Measurements from ENCODE around the gene CSNK1G3.
A peak's percentile ranks its signal among the peaks of the same experiment; 100 is the strongest.

The CSNK1G3 gene

GRCh38 chr5:123520677-123521247 is 8.8 kb downstream of the CSNK1G3 start:
- POLR2A ChIA-PET = no interaction called here
- no peak for TF ChIP-seq CTCF (IDR thresholded peaks at IDR 0.05; ENCODE audit: control extremely low read depth, extremely low read depth, low read depth, missing control alignments)

GRCh38 chr5:123524146-123524545 is 12.2 kb downstream of the CSNK1G3 start:
- ChIA-PET CTCF (no interaction called here), POLR2A (no interaction called here)
- no peak for TF ChIP-seq CTCF (IDR thresholded peaks at IDR 0.05; ENCODE audit: control extremely low read depth, extremely low read depth, low read depth, missing control alignments)
- DNase-seq (ENCODE audit: extremely low spot score) = no peak

More at GRCh38 chr5:123520677-123521247, 8.8 kb downstream of the CSNK1G3 start:
- DNase-seq (ENCODE audit: extremely low spot score) = peak; percentile 26
- CTCF ChIA-PET = interaction anchor here (1.8 kb wide), 1 partner anchor 10 kb away, joined by 5 read pairs; no protein-coding TSS in a partner anchor

- CTCF ChIA-PET = interaction anchor here (1.3 to 2.4 kb wide), 2 partner anchors 11 to 31 kb away, joined by 3 to 7 read pairs; no protein-coding TSS in a partner anchor
These were observed 15.2 kb downstream of the CSNK1G3 start for GRCh38 chr5:123527190-123527589.

GRCh38 chr5:123528065-123528464 is 16.1 kb downstream of the CSNK1G3 start:
- no peak for TF ChIP-seq CTCF (IDR thresholded peaks at IDR 0.05; ENCODE audit: control extremely low read depth, extremely low read depth, low read depth, missing control alignments)
- ChIA-PET POLR2A (no interaction called here), CTCF (interaction anchor here (1.2 to 2.4 kb wide), 3 partner anchors 10 to 13 kb away, joined by 3 to 7 read pairs (median 4); no protein-coding TSS in a partner anchor)
- no peak for DNase-seq (ENCODE audit: extremely low spot score)

More at GRCh38 chr5:123527190-123527589, 15.2 kb downstream of the CSNK1G3 start:
- TF ChIP-seq CTCF (IDR thresholded peaks at IDR 0.05; ENCODE audit: control extremely low read depth, extremely low read depth, low read depth, missing control alignments) = no peak
- no peak for DNase-seq (ENCODE audit: extremely low spot score)
- POLR2A ChIA-PET = no interaction called here

GRCh38 chr5:123528878-123529277 is 16.9 kb downstream of the CSNK1G3 start:
- ChIA-PET CTCF (interaction anchor here (0.7 to 2.4 kb wide), 4 partner anchors 8 to 14 kb away, joined by 3 to 7 read pairs (median 4); no protein-coding TSS in a partner anchor), POLR2A (no interaction called here)
- DNase-seq (ENCODE audit: extremely low spot score) = no peak
- TF ChIP-seq CTCF (IDR thresholded peaks at IDR 0.05; ENCODE audit: control extremely low read depth, extremely low read depth, low read depth, missing control alignments) = no peak

- no peak for DNase-seq (ENCODE audit: extremely low spot score)
- CTCF ChIA-PET = interaction anchor here (1.0 to 1.3 kb wide), 2 partner anchors 9 to 16 kb away, joined by 4 to 5 read pairs; no protein-coding TSS in a partner anchor
- POLR2A ChIA-PET = no interaction called here
- TF ChIP-seq CTCF (IDR thresholded peaks at IDR 0.05; ENCODE audit: control extremely low read depth, extremely low read depth, low read depth, missing control alignments) = no peak
These were observed 18.8 kb downstream of the CSNK1G3 start for GRCh38 chr5:123530728-123531127.
